AG09309 (cell line): ENCODE results near the gene CELSR3.

ENCODE experiments used
- DNase-seq: peaks from one replicate; pipeline ENCODE4 v3.0.0-alpha.2; 2010; ENCODE audit warnings: low read depth
- H3K4me3 ChIP-seq: 2 replicates; pipeline ENCODE4 v1.5.1; 2011; ENCODE audit warnings: mild to moderate bottlenecking, low read depth, low read length, moderate library complexity; ENCODE audit not compliant: control insufficient read depth
- CTCF ChIP-seq: IDR thresholded peaks from 2 replicates; pipeline ENCODE4 v1.5.1; 2011; ENCODE audit warnings: mild to moderate bottlenecking, low read depth, low read length, inconsistent platforms; ENCODE audit not compliant: insufficient read depth, control insufficient read depth; ENCODE audit errors: missing control alignments

CELSR3 gene

GRCh38 chr3:48702320-48702920, 39.7 kb upstream of the CELSR3 start:
- H3K4me3 ChIP-seq = no peak overlapping the region
- no peak for DNase-seq
- no peak for TF ChIP-seq CTCF

GRCh38 chr3:48700731-48701405, 38.2 kb upstream of the CELSR3 start:
- no peak for TF ChIP-seq CTCF
- H3K4me3 ChIP-seq = no peak overlapping the region
- DNase-seq = no peak

GRCh38 chr3:48698891-48699290, 36.2 kb upstream of the CELSR3 start:
- TF ChIP-seq CTCF = no peak
- no peak for DNase-seq
- no peak overlapping the region for H3K4me3 ChIP-seq

- H3K4me3 ChIP-seq = no peak overlapping the region
- TF ChIP-seq CTCF = peak; percentile 6
- DNase-seq = no peak
Measured at GRCh38 chr3:48697952-48698351, 35.3 kb upstream of the CELSR3 start.

- no peak for DNase-seq
- H3K4me3 ChIP-seq = no peak overlapping the region
- TF ChIP-seq CTCF = no peak
Measured at GRCh38 chr3:48696601-48697000, 33.9 kb upstream of the CELSR3 start.

- DNase-seq = no peak
- no peak overlapping the region for H3K4me3 ChIP-seq
- no peak for TF ChIP-seq CTCF
Measured at GRCh38 chr3:48696156-48696555, 33.5 kb upstream of the CELSR3 start.

GRCh38 chr3:48695393-48695753, 32.7 kb upstream of the CELSR3 start:
- no peak for TF ChIP-seq CTCF
- H3K4me3 ChIP-seq = peak overlapping the region; percentile 25
- DNase-seq = no peak
